Medulla oblongata (tissue), 1 donor: Measurements from ENCODE around the gene DGKD.

Experiments used
- DNase-seq: peaks from one replicate; pipeline ENCODE4 v3.0.0-alpha.2; 2015; ENCODE audit errors: extremely low spot score

The DGKD gene

GRCh38 chr2:233429175-233429897, 75.0 kb downstream of the DGKD start:
- no peak for DNase-seq

GRCh38 chr2:233430081-233430480, 75.8 kb downstream of the DGKD start:
- no peak for DNase-seq

- DNase-seq: no peak
Observed at GRCh38 chr2:233430651-233431050, 76.4 kb downstream of the DGKD start.

- DNase-seq: no peak
Observed at GRCh38 chr2:233433029-233433428, 78.7 kb downstream of the DGKD start.

- no peak for DNase-seq
Observed at GRCh38 chr2:233433794-233434193, 79.5 kb downstream of the DGKD start.

- no peak for DNase-seq
Observed at GRCh38 chr2:233434666-233435330, 80.5 kb downstream of the DGKD start.

- no peak for DNase-seq
Observed at GRCh38 chr2:233435436-233436190, 81.3 kb downstream of the DGKD start.

GRCh38 chr2:233436191-233436581, 81.9 kb downstream of the DGKD start:
- DNase-seq: no peak

GRCh38 chr2:233436691-233437438, 82.6 kb downstream of the DGKD start:
- DNase-seq: no peak

GRCh38 chr2:233437439-233437955, 83.2 kb downstream of the DGKD start:
- DNase-seq: no peak

GRCh38 chr2:233438573-233439147, 84.4 kb downstream of the DGKD start:
- no peak for DNase-seq

- peak; percentile 50 for DNase-seq
Observed at GRCh38 chr2:233439191-233439590, 84.9 kb downstream of the DGKD start.

GRCh38 chr2:233440314-233440713, 86.0 kb downstream of the DGKD start:
- peak; percentile 18 for DNase-seq

- DNase-seq: no peak
Observed at GRCh38 chr2:233440714-233441113, 86.4 kb downstream of the DGKD start.

GRCh38 chr2:233441161-233442027, 87.1 kb downstream of the DGKD start:
- DNase-seq: no peak

- DNase-seq: no peak
Observed at GRCh38 chr2:233442028-233442310, 87.7 kb downstream of the DGKD start.

- DNase-seq: peak; percentile 85
Observed at GRCh38 chr2:233443511-233444183, 89.4 kb downstream of the DGKD start.

- DNase-seq: no peak
Observed at GRCh38 chr2:233444501-233444900, 90.2 kb downstream of the DGKD start.

- DNase-seq: no peak
Observed at GRCh38 chr2:233445152-233445830, 91.0 kb downstream of the DGKD start.

GRCh38 chr2:233446121-233446520, 91.8 kb downstream of the DGKD start:
- no peak for DNase-seq
